SU-DHL-6 (cell line): Measurements from ENCODE around the gene CDC27.

Experiments
- EZH2phosphoT487 ChIP-seq: fragments of 200-600 bp; sonication (generic), shearing (Covaris generic); conservative IDR thresholded peaks from 2 replicates; pipeline ENCODE4 v1.6.1; 2018; ENCODE audit warnings: mild to moderate bottlenecking, antibody characterized with exemption, low read length, moderate library complexity, mixed read lengths
- TF ChIP-seq, protein P1 (sequence below): fragments of 200-600 bp; sonication (generic); IDR thresholded peaks from one replicate; pipeline ENCODE4 v1.5.1; 2017; ENCODE audit warnings: antibody characterized with exemption, mild to moderate bottlenecking, low read length, moderate library complexity; ENCODE audit not compliant: insufficient read depth, poor library complexity, severe bottlenecking

DNA sequence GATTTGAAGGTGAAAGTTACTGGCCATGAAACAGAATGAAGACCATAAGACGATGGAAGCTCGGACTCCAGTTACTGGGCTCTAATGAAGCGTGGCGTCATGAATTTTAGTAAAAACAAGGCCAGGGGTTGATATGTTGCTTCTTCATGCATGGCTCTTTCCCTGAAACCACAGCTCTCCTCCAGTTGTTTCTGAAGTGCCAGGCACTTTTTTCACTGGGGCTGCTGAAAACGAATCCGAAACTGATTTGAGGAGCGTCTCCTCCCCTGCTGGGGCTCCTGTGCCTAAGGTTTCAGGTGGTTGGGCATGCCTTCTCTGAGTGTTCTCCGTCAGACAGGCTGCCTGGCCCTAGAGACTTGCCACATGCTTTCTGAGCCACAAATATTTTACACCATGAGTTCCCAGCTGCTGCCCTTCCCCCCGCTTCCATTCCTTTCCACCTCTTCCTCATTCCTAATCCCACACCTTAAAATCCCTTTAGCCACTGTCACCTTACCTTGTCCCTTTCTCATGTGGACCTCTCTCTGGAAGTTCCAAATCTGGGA lies 16.4 kb upstream of the CDC27 start:
- TF ChIP-seq, protein P1, sequence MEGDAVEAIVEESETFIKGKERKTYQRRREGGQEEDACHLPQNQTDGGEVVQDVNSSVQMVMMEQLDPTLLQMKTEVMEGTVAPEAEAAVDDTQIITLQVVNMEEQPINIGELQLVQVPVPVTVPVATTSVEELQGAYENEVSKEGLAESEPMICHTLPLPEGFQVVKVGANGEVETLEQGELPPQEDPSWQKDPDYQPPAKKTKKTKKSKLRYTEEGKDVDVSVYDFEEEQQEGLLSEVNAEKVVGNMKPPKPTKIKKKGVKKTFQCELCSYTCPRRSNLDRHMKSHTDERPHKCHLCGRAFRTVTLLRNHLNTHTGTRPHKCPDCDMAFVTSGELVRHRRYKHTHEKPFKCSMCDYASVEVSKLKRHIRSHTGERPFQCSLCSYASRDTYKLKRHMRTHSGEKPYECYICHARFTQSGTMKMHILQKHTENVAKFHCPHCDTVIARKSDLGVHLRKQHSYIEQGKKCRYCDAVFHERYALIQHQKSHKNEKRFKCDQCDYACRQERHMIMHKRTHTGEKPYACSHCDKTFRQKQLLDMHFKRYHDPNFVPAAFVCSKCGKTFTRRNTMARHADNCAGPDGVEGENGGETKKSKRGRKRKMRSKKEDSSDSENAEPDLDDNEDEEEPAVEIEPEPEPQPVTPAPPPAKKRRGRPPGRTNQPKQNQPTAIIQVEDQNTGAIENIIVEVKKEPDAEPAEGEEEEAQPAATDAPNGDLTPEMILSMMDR, result no peak
- no peak for TF ChIP-seq EZH2phosphoT487
